Renal cortical epithelial cell (primary cell): Measurements from ENCODE around the gene MRM1. TPM values are rescaled to one million over a fixed set of nuclear protein-coding genes. Genes with fewer than 3 reads are reported as not detected.
A peak's percentile ranks its signal among the peaks of the same experiment; 100 is the strongest.
"Not testable (repeated sequence)": the region's sequence is repeated elsewhere in the genome, so short reads cannot be mapped to it uniquely, and the experiment has no call there.

Experiments used
- DNase-seq: peaks from one replicate; pipeline ENCODE4 v3.0.0-alpha.2; 2011; ENCODE audit warnings: low read depth
- total RNA-seq: library from RNA; depleted of rRNA; stranded (reverse); fragments of >200 nt; gene quantifications from 2 replicates; pipeline ENCODE4 v1.2.3, GENCODE V29; 2014

MRM1 gene
- total RNA-seq, 1 donor from 2014 or later, result 8.0 TPM

DNA sequence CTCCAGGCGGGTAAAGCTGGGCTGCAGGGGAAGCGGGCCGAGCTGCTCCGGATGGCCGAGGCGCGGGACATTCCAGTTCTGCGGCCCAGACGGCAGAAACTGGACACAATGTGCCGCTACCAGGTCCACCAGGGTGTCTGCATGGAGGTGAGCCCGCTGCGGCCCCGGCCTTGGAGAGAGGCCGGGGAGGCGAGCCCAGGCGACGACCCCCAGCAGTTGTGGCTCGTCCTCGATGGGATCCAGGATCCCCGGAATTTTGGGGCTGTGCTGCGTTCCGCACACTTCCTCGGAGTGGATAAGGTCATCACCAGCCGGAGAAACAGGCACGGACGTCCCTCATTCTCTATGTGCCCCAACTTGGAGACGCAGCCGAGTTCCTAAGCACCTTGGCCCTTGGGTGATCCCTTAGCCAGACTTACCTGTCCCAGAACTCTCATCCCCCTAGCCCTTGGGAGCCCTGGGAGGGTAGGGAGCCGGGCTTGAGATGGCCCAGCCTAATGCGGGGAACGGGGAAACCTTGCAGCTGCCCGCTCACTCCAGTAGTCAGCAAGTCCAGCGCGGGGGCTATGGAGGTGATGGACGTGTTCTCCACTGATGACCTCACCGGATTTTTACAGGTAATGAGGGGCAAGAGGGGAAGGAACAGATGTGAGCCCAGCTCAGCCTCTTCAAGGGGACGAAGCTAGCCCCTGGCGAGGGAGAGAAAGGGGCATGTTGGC, 806 bp downstream of the MRM1 start:
- DNase-seq, result no peak

DNA sequence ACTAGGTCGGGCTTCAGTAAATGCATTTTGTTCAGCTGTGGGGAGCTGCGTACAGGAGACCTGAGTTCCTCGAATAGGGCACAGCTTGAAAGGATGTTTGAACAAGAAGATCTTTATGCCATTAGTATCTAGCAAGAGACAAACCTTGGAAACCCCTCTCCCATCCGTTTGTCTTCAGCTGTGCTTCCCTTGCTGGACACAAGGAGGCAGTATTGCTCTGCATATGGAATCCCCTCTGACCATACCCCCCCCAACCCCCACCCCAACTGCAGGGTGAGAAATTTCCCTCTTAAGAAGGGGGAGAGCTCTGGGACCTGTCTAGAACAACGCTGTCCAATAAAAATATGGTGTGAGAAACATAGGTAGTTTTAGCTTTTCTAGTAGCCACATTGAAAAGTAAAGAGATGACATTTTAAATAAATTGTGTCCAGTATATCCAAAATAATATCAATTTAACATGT, 1.6 kb downstream of the MRM1 start:
- peak; percentile 61 for DNase-seq

DNA sequence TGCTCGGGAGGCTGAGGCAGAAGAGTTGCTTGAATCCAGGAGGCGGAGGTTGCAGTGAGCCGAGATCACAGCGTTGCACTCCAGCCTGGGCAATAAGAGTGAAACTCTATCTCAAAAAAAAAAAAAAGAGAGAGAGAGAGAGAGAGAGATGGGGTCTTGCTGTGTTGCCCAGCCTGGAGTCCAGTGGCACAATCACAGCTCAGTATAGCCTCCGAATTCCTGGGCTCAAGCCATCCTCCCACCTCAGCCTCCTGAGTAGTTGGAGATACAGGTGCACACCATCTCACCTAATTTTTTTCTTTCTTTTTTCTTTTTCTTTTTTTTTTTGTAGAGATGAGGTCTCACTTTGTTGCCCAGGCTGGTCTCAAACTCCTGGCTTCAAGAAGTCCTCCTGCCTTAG, 3.6 kb downstream of the MRM1 start:
- not testable (repeated sequence) for DNase-seq

GRCh38 chr17:36608280-36608679, 6.9 kb downstream of the MRM1 start:
- no peak for DNase-seq

GRCh38 chr17:36608794-36609497, 7.6 kb downstream of the MRM1 start:
- peak; percentile 52 for DNase-seq

- no peak for DNase-seq
Measured at GRCh38 chr17:36609498-36609862, 8.1 kb downstream of the MRM1 start.

DNA sequence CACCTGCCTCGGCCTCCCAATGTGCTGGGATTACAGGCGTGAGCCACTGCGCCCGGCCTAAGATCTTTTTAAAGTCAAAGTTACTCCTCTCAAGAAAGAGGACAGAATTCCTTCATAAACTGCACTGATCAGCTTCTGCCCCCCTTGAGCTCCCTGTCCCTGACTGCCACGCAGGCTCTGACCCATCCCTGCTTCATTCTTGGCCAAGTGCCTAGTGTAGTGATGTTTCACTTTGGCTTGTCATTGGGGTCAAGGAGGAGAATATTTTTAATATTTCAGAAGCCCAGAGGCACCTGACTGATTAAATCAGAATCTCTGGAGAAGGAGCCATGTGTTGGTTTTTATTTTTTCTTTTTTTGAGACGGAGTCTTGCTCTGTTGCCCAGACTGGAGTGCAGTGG, 9.1 kb downstream of the MRM1 start:
- DNase-seq, result no peak

GRCh38 chr17:36611345-36612072, 10.1 kb downstream of the MRM1 start:
- no peak for DNase-seq

DNA sequence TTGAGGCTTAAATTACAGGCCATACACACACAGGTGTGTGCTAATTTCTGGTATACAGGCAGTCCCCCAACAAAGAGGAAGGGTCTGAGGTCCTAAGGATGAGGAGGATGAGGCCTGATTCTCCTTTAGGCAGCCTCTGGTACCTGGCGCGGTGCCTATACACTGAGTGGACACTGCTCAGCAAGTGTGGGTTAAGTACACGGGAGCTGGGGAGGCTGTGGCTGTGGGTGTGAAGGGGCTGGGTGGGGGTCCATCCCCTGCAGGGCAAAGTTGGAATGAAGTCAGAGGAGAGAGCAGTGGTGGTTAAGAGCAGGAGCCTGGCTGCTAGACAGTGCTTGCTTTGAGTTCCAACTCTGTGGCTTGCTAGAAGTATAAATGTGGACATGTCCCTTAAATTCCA, 10.9 kb downstream of the MRM1 start:
- DNase-seq, result no peak

GRCh38 chr17:36613155-36613554, 11.8 kb downstream of the MRM1 start:
- DNase-seq, result no peak

DNA sequence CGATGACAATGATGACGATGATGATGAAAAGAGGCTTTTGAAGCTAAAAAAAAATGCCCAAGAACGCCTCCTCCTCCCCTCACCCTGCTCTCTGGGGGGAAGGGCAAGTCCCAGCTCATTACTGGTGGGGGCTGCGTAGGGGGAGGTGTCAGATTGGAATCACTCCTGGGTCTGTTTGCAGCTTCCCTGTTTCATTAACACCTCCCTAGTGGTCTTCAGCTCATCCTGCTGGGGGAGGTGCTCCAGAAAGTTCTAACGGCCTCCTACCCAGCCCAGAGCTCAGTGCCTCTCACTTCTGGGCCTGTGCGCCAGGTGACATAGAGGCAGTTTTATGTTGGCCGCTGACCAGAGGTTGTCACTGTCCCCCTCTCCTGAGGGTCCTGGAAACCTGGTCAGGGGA, 12.7 kb downstream of the MRM1 start:
- DNase-seq, result no peak

DNA sequence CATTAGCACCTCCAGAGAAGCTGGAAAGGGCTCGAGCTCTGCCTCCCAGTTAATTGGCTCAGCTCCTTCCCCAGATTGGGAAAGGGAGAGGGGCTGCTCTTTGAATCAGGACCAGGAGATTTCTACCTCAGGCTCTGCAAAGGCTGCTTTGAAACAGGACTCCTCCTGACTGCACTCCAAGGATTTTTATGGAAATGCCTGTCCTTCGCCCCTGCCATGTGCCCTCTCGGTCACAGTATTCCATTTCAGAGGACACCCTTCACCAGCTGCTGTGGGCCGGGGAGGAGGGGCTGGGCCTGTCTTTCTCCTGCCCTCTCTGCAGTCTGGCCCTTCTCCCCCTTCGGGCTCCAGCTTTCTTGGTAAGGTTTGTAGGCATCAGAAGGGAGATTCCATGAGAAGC, 13.6 kb downstream of the MRM1 start:
- no peak for DNase-seq

DNA sequence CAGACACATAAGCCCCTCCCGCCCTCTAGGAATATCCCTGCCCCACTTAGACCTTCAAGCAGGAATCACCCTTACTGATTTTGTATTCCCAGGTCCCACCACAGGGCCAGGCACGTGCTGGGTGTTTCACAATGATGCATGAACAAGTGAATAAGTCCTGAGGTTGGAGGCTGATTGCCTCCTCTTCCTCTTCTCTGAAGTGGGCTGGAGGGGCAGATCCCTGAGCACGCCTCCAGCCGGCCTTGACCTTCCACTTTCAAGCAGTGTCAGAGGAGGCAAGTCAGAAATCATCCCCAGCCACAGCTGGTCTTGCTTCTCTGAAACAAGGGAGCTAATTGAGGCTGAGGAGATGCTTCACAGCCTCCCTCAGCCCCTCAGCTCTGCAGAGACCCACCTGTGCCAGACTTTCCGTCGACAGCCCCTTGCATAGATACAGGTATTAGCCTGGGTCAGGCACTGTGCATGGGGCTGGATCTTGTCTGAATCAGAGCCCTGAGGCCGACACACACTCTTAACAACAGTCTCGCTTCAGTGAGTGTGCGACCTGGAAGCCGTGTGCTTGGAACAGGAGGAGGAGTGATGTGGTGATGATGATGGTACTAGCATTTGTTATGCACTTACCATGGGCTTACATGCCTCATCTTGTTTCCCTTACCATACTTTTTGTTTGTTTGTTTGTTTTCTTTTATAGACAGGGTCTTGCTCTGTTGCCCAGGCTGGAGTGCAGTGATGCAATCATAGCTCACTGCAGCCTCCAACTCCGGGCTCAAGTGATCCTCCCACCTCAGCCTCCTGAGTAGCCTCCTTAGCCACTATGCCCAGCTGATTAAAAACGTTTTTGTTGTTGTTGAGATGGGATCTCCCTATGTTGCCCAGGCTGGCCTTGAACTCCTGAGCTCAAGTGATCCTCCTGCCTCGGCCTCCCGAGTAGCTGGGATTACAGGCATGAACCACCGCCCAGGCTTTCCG, 15.0 kb downstream of the MRM1 start:
- peak; percentile 47 for DNase-seq

DNA sequence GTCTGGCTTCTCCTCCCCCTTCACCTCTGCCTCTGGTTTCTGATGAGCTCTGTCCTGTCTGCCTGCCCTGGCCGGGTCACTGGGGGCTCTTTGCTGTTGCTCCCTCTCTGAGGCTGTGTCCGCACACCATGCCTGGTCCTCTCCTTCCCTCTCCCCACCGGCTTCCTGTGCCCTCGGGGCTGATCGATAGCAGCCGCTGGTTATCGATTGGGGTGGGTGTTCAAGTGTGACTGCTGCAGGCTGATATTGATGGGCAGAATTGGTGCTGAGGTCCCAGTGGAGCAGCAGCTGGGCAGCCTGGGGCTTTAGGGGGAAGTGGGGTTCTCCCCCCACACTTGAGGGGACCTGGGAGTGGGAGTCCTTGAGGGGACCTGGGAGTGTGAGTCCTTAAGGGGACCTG, 16.4 kb downstream of the MRM1 start:
- no peak for DNase-seq

DNA sequence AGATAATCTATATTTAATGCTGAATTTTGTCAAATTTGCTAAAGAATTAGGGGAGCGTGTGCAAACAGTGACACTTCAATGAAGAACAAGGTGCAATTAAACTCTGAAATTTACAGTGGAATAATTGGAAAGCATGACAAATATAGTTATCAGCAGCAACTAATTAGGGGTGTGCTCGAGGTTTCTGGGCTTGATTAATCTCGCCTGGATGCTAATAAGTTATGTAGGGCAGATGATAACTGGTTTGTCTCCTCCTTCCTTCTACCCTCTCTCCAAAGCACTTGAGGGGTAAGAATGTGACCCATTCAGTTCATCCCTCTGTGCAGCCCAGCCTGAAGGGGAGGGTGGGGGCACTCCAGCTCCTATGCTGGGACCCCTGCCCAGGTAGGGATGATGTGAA, 21.9 kb downstream of the MRM1 start:
- DNase-seq, result no peak

- no peak for DNase-seq
Measured at GRCh38 chr17:36625188-36625587, 23.8 kb downstream of the MRM1 start.

DNA sequence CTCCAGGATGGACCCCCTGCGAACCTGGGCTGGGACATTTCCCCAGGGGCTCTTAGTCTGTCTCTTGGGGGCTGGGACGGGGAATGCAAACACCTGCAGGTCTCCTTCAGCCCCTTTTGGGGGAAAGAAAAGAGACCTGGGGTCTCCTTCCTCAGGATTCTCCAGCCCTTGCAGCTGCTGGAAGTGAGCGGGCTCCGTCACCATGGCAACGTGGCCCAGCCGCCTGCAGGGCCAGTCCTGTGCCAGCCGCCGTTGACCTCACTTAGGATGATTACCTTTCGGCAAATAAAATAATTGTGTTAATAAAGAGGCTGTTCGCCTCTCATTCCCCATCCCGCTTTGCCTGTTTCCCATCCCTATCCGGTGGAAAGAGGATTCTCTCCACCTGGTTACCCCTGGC, 25.7 kb downstream of the MRM1 start:
- DNase-seq, result no peak

DNA sequence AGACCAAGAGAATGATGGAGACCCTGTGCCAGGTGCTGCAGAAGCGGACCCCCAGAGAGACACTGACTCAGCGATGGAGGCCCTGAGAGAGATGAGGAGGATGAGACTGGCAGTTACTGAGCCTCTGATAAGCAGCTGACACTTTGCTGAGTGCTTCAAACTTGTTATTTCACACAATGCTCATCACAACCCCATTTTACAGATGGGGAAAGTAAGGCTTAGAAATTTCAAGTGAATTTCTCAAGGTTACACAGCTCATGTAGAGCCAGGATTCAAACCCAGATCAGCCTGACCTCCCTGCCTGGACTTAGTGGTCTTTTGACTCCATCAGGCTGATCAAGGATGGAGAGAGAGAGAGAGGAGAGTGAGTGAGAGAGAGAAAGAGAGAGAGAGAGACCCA, 27.2 kb downstream of the MRM1 start:
- DNase-seq, result no peak

DNA sequence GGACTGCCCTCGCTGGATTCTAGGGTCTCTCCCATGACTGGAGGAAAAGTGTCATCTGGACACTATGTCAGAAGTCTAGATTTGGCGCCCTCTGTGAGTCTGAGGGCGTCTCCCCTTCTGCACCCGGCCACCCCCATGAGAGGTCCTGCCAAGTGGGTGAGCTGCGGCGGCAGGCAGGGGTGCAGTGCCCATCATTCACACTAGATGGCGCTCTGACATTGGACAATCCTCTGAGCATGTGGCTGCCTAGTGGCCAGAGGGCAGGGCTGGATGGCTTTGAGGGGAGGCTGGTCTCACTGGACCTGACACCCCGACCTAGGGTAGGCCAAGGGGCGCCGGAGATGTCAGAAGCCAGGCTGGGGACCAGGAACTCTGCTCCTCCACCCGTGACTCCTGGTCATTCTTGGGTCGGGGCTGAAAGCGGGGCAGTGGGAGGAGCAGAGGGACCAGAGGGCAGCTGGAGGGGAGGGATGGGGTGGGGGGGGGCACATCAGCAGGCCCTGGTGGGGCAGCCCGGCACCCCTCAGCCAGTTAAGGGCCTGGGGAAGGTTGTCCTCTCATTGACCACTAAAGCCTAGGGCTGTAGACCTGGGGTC, 28.0 kb downstream of the MRM1 start:
- DNase-seq, result peak; percentile 25

- DNase-seq, result no peak
Measured at GRCh38 chr17:36629970-36630502, 28.7 kb downstream of the MRM1 start.

DNA sequence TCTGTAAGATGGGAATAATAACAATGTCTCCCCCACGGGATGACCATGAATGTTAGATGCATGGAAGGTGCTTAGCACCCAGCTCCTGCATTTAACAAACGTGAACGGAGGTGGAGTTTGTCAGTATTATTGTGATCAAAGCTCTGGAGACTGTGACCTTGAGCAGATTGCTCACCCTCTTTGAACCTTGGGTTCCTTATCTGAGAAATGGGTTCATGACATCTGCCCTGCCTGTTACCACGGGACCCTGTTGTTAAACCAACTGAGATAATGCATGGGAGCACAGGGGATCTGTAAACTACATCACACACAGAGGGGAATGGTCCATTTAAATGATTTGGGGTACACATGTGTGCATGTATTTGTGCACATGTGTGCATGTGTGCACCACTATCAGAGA, 29.6 kb downstream of the MRM1 start:
- DNase-seq, result no peak
